Measurements from ENCODE around the gene CCDC121. TPM values are rescaled to one million over a fixed set of nuclear protein-coding genes. Genes with fewer than 3 reads are reported as not detected.

The CCDC121 gene, protein sequence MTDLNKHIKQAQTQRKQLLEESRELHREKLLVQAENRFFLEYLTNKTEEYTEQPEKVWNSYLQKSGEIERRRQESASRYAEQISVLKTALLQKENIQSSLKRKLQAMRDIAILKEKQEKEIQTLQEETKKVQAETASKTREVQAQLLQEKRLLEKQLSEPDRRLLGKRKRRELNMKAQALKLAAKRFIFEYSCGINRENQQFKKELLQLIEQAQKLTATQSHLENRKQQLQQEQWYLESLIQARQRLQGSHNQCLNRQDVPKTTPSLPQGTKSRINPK
- 1 to 10 TPM; 1.1 to 1.6 TPM for total RNA-seq

DNA sequence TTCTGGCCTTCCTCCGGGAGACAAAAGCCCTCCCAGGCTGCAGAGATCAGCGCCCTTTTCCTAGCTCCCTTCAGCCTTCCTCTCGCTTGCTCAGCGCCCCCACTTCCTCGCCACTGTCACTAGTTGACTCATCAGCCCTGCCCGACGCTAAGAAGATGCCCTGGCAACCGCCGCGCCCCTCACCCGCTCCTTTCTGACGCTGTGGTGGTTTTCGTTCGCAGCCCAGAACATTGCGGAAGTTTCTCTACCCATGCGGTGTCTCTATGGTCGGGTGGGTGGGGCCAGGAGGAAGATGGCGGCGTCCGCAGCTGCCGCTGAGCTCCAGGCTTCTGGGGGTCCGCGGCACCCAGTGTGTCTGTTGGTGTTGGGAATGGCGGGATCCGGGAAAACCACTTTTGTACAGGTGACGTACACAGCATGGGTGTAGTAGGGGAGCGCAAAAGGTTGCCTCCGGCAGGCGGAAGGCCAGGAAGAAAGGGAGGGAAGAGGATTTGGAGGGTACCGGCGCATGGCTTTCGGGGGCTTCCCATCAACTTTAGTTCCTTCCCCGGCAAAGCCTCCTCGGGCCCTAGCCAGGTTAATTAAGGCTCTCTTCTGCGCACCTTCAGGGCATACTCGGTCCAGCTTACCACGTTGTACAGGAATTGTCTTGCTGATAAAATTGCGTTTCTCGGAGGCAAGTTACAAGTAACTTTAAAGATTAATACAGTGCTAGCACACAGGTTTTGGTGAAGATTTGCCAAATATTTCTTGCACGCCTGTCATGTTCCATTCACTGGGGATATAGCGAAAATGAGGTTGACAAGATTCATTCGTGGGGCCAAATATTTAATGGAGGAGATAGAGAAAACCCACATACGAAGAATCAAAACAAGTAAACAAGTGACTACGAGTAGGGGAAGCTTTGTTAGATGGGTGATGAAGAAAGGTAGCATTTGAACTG is at the start of gene CCDC121, which contains the start of gene GPN1:
TSS of gene CCDC121 (minus strand) at position 246 of the 943 bp plus-strand sequence. CDS start 1,213 bp downstream, outside the sequence.
TSS of gene GPN1 (plus strand) at position 284 of the 943 bp plus-strand sequence. CDS start at position 293, 9 bp downstream.
- no peaks in the 10 kb centered on the region for H3K27me3 Mint-ChIP-seq
- H3K9me3 Mint-ChIP-seq, result no peaks in the 10 kb centered on the region
- H3K4me1 Mint-ChIP-seq, result peaks cover 18% of the 10 kb centered on the region
- peak; percentile 92 for DNase-seq
- peak; percentile 98 for ATAC-seq (ENCODE audit: low read depth)
- no peak within 1 kb of the TSS for H3K27ac Mint-ChIP-seq
- H3K4me3 Mint-ChIP-seq, result no peak within 1 kb of the TSS
- H3K36me3 Mint-ChIP-seq, result peaks cover 27% of the 10 kb centered on the region
- POLR2A ChIA-PET, result interaction anchor here (0.6 to 2.9 kb wide), 11 partner anchors 24 to 249 kb away, joined by 3 to 15 read pairs (median 4); partner anchors contain the start of genes NRBP1, PPM1G, SLC4A1AP and SUPT7L

DNA sequence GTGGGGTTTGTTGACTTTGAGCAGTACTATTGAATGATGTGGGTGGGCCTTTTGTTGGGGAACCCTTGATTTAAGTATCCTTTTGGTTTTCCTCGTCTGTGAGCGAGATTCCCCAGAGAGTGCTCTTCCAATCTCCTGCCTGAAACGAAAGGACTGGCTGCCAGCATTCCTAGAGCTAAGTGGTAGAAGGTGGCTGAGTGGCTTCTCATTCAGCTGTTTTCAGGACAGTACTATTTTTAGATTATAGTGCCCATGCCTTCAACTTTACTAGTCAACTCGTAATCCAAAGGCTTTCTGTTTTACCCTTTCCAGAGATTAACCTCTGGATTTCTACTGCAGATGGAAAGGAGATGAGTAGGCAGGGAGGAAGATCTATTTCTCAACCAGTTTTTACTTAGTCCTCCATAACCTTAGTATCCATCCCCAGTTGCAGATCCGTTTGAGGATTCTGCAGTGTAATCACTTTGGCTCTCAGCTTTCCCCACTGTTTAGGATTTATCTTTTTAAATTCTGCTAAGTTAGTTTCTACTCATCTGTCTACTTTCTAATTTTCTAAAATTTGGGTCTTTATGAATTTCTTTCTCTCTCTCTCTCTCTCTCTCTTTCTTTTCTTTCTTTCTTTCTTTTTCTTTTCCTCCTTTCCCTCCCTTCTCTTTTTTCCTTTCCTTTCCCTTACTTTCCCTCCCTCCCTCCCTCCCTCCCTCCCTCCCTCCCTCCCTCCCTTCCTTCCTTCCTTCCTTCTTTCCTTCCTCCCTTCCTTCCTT is 44.1 kb upstream of the CCDC121 start:
- Mint-ChIP-seq H3K36me3 (peaks cover 29% of the 10 kb centered on the region), H3K4me3 (no peak overlapping the region), H3K4me1 (peaks cover 4% of the 10 kb centered on the region), H3K27ac (peak overlapping the region; percentile 9), H3K27me3 (no peaks in the 10 kb centered on the region), H3K9me3 (no peaks in the 10 kb centered on the region)
- DNase-seq, result no peak
- POLR2A ChIA-PET, result no interaction called here
- ATAC-seq (ENCODE audit: low read depth), result no peak

DNA sequence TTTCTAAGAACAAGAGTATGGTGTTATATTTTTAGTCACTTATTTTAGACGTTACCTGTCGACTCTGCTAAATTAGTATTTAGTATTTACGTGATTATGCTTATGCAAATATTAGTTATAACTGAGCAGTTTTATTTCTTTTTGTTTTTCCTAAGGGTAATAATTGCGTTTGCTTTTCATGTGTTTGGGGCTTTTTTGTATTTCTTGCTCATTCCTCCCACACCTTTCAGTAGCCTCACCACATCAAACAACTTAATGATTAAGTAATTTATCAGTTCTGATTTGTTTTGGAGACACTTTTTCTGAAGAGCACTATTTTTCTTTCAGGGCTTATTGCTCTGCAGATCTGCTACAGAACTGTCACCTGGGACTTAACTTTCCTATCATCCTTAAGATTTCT is 42.4 kb upstream of the CCDC121 start:
- POLR2A ChIA-PET, result no interaction called here
- DNase-seq, result no peak

DNA sequence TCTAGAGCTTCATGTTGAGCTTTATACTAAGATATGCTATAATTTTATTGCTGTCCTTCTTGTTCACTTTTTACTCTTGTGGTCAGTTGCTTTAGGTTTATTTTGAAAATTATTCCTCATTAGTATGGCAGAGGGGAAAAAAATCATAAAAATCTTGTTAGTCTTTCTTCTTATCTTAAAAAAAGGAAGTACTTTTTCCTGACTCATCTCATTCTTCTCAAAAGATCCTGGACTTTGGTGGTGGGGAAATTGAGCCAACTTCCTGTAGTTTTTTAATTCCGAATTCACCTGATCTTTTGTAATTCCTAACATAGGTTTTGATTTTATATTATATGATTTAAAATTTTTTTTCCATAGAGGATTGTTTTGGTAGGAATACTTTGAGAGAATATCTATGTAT is 38.6 kb upstream of the CCDC121 start:
- DNase-seq (no peak), ATAC-seq (ENCODE audit: low read depth) (no peak)
- H3K27ac Mint-ChIP-seq, result no peak overlapping the region
- POLR2A ChIA-PET, result no interaction called here
- H3K27me3 Mint-ChIP-seq, result no peaks in the 10 kb centered on the region
- peaks cover 24% of the 10 kb centered on the region for H3K36me3 Mint-ChIP-seq
- no peaks in the 10 kb centered on the region for H3K9me3 Mint-ChIP-seq
- peaks cover 21% of the 10 kb centered on the region for H3K4me1 Mint-ChIP-seq
- no peak overlapping the region for H3K4me3 Mint-ChIP-seq

More for the DNA sequence above, 42.4 kb upstream of the CCDC121 start:
- no peak overlapping the region for H3K27ac Mint-ChIP-seq
- peaks cover 29% of the 10 kb centered on the region for H3K36me3 Mint-ChIP-seq
- H3K27me3 Mint-ChIP-seq, result no peaks in the 10 kb centered on the region
- ATAC-seq (ENCODE audit: low read depth), result no peak
- no peak overlapping the region for H3K4me3 Mint-ChIP-seq
- H3K9me3 Mint-ChIP-seq, result no peaks in the 10 kb centered on the region
- H3K4me1 Mint-ChIP-seq, result peaks cover 11% of the 10 kb centered on the region

DNA sequence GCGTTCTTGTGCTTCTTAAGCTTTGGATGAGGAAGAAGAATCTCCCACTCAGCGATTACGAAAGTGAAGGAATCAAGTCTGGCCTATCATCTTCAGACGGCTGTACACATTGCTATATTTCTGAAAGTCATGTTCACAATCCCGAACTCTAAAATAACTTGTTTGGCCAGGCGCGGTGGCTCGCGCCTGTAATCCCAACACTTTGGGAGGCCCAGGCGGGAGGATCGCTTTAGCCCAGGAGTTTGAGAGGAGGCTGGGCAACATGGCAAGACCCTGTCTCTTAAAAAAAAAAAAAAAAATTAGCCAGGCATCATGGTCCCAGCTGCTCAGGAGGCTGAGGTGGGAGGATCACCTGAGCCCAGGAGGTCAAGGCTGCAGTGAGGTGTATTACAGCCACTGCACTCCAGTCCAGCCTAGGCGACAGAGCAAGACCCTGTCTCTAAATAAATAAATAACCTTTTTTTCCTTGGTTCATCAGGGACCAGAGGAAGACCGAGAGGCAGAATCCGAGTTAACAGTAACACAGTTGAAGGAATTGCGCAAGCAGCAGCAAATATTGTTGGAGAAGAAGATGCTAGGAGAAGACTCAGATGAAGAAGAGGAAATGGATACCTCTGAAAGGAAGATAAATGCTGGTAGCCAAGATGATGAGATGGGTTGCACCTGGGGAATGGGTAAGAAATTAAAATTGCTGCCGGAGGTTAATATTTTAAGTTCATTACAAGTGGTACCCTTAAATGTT is 36.0 kb upstream of the CCDC121 start:
- no peak for DNase-seq
- no peak for ATAC-seq (ENCODE audit: low read depth)
- POLR2A ChIA-PET, result interaction anchor here (0.8 to 2.0 kb wide), 8 partner anchors 12 to 294 kb away, joined by 3 to 12 read pairs (median 6); partner anchors contain the start of genes CCDC121, GPN1, PPM1G and SNX17
- no peaks in the 10 kb centered on the region for H3K9me3 Mint-ChIP-seq
- peak overlapping the region; percentile 99 for H3K4me3 Mint-ChIP-seq
- peaks cover 20% of the 10 kb centered on the region for H3K36me3 Mint-ChIP-seq
- peaks cover 27% of the 10 kb centered on the region for H3K4me1 Mint-ChIP-seq
- peak overlapping the region; percentile 100 for H3K27ac Mint-ChIP-seq
- H3K27me3 Mint-ChIP-seq, result no peaks in the 10 kb centered on the region

DNA sequence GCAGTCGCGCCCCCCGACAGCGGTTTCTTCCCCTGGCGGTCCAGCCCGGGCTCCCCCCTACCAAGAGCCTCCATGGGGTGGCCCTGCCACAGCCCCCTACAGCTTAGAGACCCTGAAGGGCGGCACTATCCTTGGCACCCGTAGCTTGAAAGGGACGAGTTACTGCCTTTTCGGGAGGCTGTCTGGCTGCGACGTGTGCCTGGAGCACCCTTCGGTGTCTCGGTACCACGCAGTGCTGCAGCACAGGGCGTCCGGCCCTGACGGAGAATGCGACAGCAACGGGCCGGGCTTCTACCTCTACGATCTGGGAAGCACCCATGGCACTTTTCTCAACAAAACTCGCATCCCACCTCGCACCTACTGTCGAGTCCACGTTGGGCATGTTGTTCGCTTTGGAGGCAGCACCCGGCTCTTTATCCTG is 35.4 kb upstream of the CCDC121 start:
- ATAC-seq (ENCODE audit: low read depth), result peak; percentile 19
- DNase-seq, result no peak
- Mint-ChIP-seq H3K9me3 (no peaks in the 10 kb centered on the region), H3K4me1 (peaks cover 32% of the 10 kb centered on the region), H3K27ac (peak overlapping the region; percentile 100), H3K4me3 (peak overlapping the region; percentile 99), H3K27me3 (no peaks in the 10 kb centered on the region), H3K36me3 (peaks cover 23% of the 10 kb centered on the region)
- POLR2A ChIA-PET, result interaction anchor here (0.8 to 2.0 kb wide), 10 partner anchors 13 to 293 kb away, joined by 3 to 12 read pairs (median 7); partner anchors contain the start of genes CCDC121, GPN1, NRBP1 and PPM1G

DNA sequence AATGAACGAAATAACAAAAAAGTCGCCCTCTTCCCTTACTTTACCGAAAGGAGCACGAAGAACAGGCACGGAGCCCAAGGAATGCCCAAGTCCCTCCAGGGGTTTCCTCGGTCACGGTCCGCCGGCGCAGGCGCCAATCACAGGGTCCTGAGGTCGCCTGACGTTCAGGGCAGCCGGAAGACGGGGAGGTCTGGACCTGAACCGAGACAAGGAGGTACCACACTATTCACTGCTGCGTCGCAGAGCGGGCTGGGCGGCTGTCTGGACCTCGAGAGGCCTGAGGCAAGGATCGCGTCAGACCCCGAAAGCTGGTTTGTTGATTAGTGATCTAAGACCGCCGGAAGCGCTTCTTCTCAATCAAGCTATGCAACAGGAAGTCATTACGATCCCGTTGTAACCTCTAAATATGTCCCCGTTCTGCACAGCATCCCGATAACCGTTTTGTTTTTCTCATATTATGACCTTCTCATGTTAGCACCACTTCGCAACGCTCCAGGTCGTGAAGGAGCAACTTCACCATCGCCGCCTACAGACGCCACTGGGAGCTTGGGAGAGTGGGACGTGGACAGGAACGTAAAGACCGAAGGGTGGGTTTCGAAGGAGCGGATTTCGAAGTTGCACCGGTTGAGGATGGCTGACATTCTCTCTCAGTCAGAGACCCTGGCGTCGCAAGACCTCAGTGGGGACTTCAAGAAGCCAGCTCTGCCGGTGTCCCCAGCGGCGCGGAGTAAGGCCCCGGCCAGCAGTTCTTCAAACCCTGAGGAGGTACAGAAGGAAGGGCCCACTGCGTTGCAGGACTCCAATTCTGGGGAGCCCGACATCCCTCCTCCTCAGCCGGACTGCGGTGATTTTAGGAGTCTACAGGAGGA is 34.7 kb upstream of the CCDC121 start, which contains the start of the genes SLC4A1AP and SUPT7L:
TSS of gene SLC4A1AP (plus strand) at position 605 of the 869 bp plus-strand sequence. CDS start at position 631, 26 bp downstream.
TSS of gene SUPT7L (minus strand) at position 330 of the 869 bp plus-strand sequence. CDS start 1,422 bp downstream, outside the sequence.
- POLR2A ChIA-PET, result interaction anchor here (0.8 to 2.0 kb wide), 12 partner anchors 13 to 309 kb away, joined by 3 to 12 read pairs (median 6); partner anchors contain the start of genes CCDC121, GPN1, NRBP1 and PPM1G
- peak; percentile 82 for DNase-seq
- H3K9me3 Mint-ChIP-seq, result no peaks in the 10 kb centered on the region
- ATAC-seq (ENCODE audit: low read depth), result peak; percentile 77
- H3K36me3 Mint-ChIP-seq, result peaks cover 21% of the 10 kb centered on the region
- H3K4me1 Mint-ChIP-seq, result peaks cover 34% of the 10 kb centered on the region
- peak within 1 kb of the TSS; percentile 100 for H3K27ac Mint-ChIP-seq
- no peaks in the 10 kb centered on the region for H3K27me3 Mint-ChIP-seq
- peak within 1 kb of the TSS; percentile 99 for H3K4me3 Mint-ChIP-seq

DNA sequence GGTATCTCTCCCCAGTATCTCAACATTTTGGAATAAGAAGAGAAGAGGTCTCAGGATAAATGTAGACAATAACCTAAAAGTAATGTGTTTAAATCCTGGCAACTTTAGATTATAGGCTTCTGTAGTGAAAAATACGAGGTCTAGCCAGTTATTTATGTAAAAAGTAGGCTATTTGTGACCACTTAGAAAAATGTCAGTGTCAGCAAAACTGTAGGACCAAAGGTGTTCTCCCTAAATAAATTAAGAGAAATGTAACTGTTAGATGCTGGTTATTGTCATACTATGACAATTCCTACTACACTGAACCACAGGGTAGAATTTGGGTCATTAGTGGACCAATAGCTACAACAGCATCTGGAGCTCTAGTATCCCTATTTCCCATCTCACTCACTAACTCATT is 32.6 kb upstream of the CCDC121 start:
- DNase-seq (no peak), ATAC-seq (ENCODE audit: low read depth) (no peak)
- no peak overlapping the region for H3K27ac Mint-ChIP-seq
- H3K9me3 Mint-ChIP-seq, result no peaks in the 10 kb centered on the region
- no peaks in the 10 kb centered on the region for H3K27me3 Mint-ChIP-seq
- POLR2A ChIA-PET, result no interaction called here
- peak overlapping the region; percentile 9 for H3K4me3 Mint-ChIP-seq
- peaks cover 29% of the 10 kb centered on the region for H3K4me1 Mint-ChIP-seq
- peaks cover 23% of the 10 kb centered on the region for H3K36me3 Mint-ChIP-seq

DNA sequence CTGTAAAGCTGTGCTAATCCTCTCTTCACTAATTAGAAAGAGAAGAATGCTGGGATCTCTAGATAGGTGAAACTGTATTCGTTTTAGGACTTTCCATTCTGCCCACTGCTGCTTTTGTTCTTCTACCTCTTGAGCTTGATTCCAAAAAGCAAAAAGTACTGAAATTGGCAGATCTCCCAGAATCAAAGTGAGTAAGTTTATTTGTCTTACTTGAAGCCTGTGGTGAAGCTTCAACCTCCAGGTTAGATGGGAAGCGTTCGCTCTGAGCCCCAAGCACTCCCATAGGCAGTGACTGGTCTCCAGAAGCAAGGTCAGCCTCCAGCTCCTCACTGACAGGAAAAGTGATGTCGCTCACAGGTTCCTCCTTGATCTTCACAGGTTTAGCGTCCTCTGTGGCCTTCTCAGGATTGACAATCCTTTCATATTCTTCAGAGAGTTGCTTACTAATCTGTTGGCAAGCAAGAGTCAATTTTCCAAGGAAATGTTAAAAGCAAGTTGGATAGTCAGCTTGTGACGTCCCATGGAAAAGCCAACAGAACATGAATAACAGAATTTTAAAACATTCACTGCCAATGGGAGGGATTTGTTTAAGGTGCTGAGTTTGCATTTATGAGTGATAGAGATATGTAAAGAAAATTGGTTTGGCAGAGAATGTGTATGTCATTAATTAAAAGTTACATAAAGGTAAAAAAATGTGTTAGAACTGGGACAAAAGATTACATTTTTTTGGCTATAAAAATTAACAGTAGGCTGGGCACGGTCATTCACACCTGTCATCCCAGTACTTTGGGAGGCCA is 26.5 kb upstream of the CCDC121 start:
- no peak for DNase-seq
- peaks cover 29% of the 10 kb centered on the region for H3K36me3 Mint-ChIP-seq
- POLR2A ChIA-PET, result no interaction called here

DNA sequence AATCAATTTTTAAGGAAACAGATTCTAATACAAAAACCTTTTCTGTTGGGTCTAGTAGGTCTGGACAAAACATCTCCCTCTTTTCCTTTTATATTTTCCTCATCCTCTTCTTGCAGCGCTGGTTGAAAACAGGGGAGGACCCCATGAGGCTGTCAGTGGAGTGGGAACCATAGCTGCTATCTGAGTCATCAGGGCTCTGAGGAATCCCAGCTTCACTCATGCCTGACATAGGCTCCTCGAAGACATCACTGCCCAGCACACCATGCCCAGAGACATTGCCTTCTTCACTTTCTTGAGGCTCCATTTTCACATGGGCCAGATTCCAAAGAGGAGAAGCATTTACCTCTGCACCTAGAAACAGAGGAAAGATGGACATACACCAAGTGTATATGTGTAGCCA is 24.6 kb upstream of the CCDC121 start:
- POLR2A ChIA-PET, result interaction anchor here (0.6 kb wide), 1 partner anchor 25 kb away, joined by 3 read pairs; no protein-coding TSS in a partner anchor
- Mint-ChIP-seq H3K27me3 (no peaks in the 10 kb centered on the region), H3K9me3 (no peaks in the 10 kb centered on the region), H3K36me3 (peaks cover 30% of the 10 kb centered on the region), H3K27ac (no peak overlapping the region), H3K4me3 (no peak overlapping the region), H3K4me1 (peaks cover 6% of the 10 kb centered on the region)
- DNase-seq, result no peak
- no peak for ATAC-seq (ENCODE audit: low read depth)

More for the DNA sequence above, 26.5 kb upstream of the CCDC121 start:
- H3K4me3 Mint-ChIP-seq, result no peak overlapping the region
- H3K4me1 Mint-ChIP-seq, result peaks cover 15% of the 10 kb centered on the region
- no peak overlapping the region for H3K27ac Mint-ChIP-seq
- no peak for ATAC-seq (ENCODE audit: low read depth)
- H3K9me3 Mint-ChIP-seq, result no peaks in the 10 kb centered on the region
- no peaks in the 10 kb centered on the region for H3K27me3 Mint-ChIP-seq
